Measurements from ENCODE around the gene MEX3B.
"Not testable (repeated sequence)": the region's sequence is repeated elsewhere in the genome, so short reads cannot be mapped to it uniquely, and the experiment has no call there.

MEX3B gene

DNA sequence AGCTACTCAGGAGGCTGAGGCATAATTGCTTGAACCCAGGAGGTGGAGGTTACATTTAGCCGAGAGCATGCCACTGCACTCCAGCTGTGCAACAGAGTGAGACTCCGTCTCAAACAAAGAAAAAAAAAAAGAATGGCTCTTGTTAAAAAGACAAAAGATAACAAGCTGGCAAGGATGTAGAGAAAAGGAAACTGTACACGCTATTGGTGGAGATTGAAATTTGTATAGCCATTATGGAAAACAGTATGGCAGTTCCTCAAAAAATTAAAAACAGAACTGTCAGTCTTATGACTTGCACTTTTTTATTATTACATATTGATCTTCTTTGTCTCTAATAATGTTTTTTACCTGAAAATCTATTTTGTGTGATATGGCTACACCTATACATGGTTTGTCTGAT is 41.9 kb downstream of the MEX3B start:
- TF ChIP-seq, protein P1, sequence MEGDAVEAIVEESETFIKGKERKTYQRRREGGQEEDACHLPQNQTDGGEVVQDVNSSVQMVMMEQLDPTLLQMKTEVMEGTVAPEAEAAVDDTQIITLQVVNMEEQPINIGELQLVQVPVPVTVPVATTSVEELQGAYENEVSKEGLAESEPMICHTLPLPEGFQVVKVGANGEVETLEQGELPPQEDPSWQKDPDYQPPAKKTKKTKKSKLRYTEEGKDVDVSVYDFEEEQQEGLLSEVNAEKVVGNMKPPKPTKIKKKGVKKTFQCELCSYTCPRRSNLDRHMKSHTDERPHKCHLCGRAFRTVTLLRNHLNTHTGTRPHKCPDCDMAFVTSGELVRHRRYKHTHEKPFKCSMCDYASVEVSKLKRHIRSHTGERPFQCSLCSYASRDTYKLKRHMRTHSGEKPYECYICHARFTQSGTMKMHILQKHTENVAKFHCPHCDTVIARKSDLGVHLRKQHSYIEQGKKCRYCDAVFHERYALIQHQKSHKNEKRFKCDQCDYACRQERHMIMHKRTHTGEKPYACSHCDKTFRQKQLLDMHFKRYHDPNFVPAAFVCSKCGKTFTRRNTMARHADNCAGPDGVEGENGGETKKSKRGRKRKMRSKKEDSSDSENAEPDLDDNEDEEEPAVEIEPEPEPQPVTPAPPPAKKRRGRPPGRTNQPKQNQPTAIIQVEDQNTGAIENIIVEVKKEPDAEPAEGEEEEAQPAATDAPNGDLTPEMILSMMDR (IDR thresholded peaks at IDR 0.05; ENCODE audit: control extremely low read depth, extremely low read depth, low read depth, missing control alignments) = no peak
- DNase-seq (ENCODE audit: extremely low spot score) = no peak
- ChIA-PET CTCF (no interaction called here), POLR2A (no interaction called here)

DNA sequence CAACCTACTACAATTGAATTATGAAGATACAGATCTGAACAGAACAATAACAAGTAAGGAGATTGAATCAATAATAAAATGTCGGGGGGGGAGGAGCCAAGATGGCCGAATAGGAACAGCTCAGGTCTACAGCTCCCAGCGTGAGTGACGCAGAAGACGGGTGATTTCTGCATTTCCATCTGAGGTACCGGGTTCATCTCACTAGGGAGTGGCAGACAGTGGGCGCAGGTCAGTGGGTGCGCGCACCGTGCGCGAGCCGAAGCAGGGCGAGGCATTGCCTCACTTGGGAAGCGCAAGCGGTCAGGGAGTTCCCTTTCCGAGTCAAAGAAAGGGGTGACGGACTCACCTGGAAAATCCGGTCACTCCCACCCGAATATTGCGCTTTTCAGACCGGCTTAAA is 50.7 kb downstream of the MEX3B start:
- CTCF ChIA-PET, POLR2A ChIA-PET: not testable (repeated sequence)

DNA sequence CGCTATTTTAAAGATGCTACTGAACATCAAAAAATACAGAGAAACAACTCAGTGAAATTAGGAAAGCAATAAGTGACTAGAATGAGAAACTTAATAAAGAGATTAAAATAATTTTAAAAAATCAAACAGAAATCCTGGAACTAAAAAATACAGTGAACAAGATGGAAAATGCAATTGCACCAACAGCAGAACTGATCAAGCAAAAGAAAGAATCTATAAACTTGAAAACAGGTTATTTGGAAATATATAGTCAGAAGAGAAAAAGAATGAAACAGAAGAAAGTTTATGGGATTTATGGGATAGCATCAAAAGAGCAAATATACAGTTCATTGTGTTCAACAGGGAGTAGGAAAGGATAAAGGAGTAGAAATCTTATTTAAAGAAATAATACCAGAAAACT is 53.3 kb downstream of the MEX3B start:
- ChIA-PET CTCF (no interaction called here), POLR2A (no interaction called here)
- no peak for DNase-seq (ENCODE audit: extremely low spot score)
- TF ChIP-seq, protein P1 (IDR thresholded peaks at IDR 0.05; ENCODE audit: control extremely low read depth, extremely low read depth, low read depth, missing control alignments) = no peak

More for the DNA sequence above, 50.7 kb downstream of the MEX3B start:
- DNase-seq (ENCODE audit: extremely low spot score) = not testable (repeated sequence)
